ENCODE data around the gene LRP3. TPM values are rescaled to one million over a fixed set of nuclear protein-coding genes. Genes with fewer than 3 reads are reported as not detected.
A peak's percentile ranks its signal among the peaks of the same experiment; 100 is the strongest.

Gene LRP3
- total and polyA plus RNA-seq, 2 of the 13 experiments (the other 11 are each of a cell fraction or from before 2014, with no cell fraction given): 17.6 to 51.6 TPM

DNA sequence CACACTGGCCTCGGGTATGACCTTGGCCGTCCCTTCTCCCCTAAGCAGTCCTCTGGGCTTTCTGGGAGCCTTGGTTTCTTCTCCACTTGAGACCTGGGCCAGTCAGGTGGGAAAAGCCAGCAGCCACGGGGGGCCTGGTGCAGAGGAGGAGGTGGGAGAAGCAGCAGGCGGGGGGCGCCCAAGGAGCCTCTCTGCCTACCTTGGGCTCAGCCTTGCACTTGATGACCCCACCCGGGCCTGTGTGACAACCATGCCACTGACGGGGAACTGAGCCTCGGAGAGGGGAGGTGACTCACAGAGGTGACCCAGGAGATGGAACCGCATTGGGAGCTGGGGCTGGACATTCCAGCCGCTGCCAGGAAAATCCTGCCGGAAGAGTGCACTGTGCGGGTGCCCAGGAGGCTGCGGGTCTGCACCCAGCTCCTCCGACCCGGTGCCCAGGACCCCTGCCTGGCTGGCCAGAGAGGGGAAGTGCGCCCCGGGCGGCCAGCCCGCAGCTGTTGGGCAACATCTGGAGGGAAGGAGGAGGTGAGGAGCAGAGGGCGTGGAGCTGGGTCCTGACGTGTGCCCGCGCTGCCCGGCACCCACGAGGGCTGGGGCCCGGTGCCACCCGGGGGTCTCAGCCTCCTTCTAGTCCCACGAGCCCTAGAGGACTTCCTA is 55.0 kb downstream of the LRP3 start (continued):
- TF ChIP-seq ZNF660 (CRISPR knock-in tag; IDR thresholded peaks at IDR 0.05; ENCODE audit: borderline replicate concordance, low read depth) (no peak), NCOR1 (IDR thresholded peaks at IDR 0.05; ENCODE audit: borderline replicate concordance, low read length) (0 out of 2 replicates have a peak, but pooled peaks have one; percentile 14), ZNF446 (CRISPR knock-in tag; IDR thresholded peaks at IDR 0.05) (0 out of 2 replicates have a peak, but pooled peaks have one; percentile 39), LCORL (IDR thresholded peaks at IDR 0.05) (no peak), LCORL (CRISPR knock-in tag; IDR thresholded peaks at IDR 0.05) (no peak), HNRNPH1 (optimal IDR thresholded peaks at IDR 0.05; ENCODE audit: low read depth, low read length) (no peak), HOXD1 (CRISPR knock-in tag; IDR thresholded peaks at IDR 0.05) (0 out of 2 replicates have a peak, but pooled peaks have one; percentile 28), ZNF138 (CRISPR knock-in tag; IDR thresholded peaks at IDR 0.05; ENCODE audit: low read depth) (0 out of 2 replicates have a peak, but pooled peaks have one; percentile 21), SKI (IDR thresholded peaks at IDR 0.05; ENCODE audit: partially characterized antibody) (peak; percentile 7), HOXA3 (CRISPR knock-in tag; IDR thresholded peaks at IDR 0.05) (peak; percentile 52; the same call in 1 of the 2 replicates), SMAD1 (CRISPR knock-in tag; IDR thresholded peaks at IDR 0.05; ENCODE audit: borderline replicate concordance, low read depth) (no peak), MYC (CRISPR knock-in tag; IDR thresholded peaks at IDR 0.05; ENCODE audit: borderline replicate concordance) (0 out of 2 replicates have a peak, but pooled peaks have one; percentile 32), ZNF605 (CRISPR knock-in tag; IDR thresholded peaks at IDR 0.05) (peak; percentile 75; the same call in 1 of the 2 replicates), ZNF589 (CRISPR knock-in tag; conservative IDR thresholded peaks at IDR 0.05) (no peak), FOSL2 (CRISPR knock-in tag; IDR thresholded peaks at IDR 0.05) (peak; percentile 76), NR1H2 (CRISPR knock-in tag; IDR thresholded peaks at IDR 0.05; ENCODE audit: borderline replicate concordance, low read depth) (0 out of 2 replicates have a peak, but pooled peaks have one; percentile 13), SNAI1 (CRISPR knock-in tag; IDR thresholded peaks at IDR 0.05; ENCODE audit: borderline replicate concordance) (no peak; the same call in 1 of the 2 replicates), ZNF263 (CRISPR knock-in tag; IDR thresholded peaks at IDR 0.05) (0 out of 2 replicates have a peak, but pooled peaks have one; percentile 37), NONO (IDR thresholded peaks at IDR 0.05) (no peak), NONO (CRISPR knock-in tag; conservative IDR thresholded peaks at IDR 0.05) (peak; percentile 67), EEA1 (CRISPR knock-in tag; IDR thresholded peaks at IDR 0.05; ENCODE audit: borderline replicate concordance) (no peak), ZNF766 (CRISPR knock-in tag; IDR thresholded peaks at IDR 0.05; ENCODE audit: borderline replicate concordance) (no peak), SAP130 (CRISPR knock-in tag; IDR thresholded peaks at IDR 0.05; ENCODE audit: low read depth) (peak; percentile 21; the same call in 1 of the 2 replicates), DNMT3B (CRISPR knock-in tag; conservative IDR thresholded peaks at IDR 0.05) (no peak), GABPB1 (CRISPR knock-in tag; IDR thresholded peaks at IDR 0.05) (peak; percentile 53; the same call in 1 of the 2 replicates), ZNF547 (CRISPR knock-in tag; IDR thresholded peaks at IDR 0.05) (peak; percentile 45; the same call in 1 of the 2 replicates), ZNF768 (CRISPR knock-in tag; IDR thresholded peaks at IDR 0.05) (peak; percentile 53; the same call in 1 of the 2 replicates), ZNF430 (CRISPR knock-in tag; IDR thresholded peaks at IDR 0.05) (peak; percentile 83; the same call in 1 of the 2 replicates), SRSF1 (optimal IDR thresholded peaks at IDR 0.05; ENCODE audit: low read depth, low read length) (peak; percentile 39)
- TF ChIP-seq, protein P1, sequence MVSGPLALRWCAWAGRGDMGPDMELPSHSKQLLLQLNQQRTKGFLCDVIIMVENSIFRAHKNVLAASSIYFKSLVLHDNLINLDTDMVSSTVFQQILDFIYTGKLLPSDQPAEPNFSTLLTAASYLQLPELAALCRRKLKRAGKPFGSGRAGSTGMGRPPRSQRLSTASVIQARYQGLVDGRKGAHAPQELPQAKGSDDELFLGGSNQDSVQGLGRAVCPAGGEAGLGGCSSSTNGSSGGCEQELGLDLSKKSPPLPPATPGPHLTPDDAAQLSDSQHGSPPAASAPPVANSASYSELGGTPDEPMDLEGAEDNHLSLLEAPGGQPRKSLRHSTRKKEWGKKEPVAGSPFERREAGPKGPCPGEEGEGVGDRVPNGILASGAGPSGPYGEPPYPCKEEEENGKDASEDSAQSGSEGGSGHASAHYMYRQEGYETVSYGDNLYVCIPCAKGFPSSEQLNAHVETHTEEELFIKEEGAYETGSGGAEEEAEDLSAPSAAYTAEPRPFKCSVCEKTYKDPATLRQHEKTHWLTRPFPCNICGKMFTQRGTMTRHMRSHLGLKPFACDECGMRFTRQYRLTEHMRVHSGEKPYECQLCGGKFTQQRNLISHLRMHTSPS (CRISPR knock-in tag; IDR thresholded peaks at IDR 0.05; ENCODE audit: low read depth): peak; percentile 94
